Smooth muscle cell (in vitro differentiated cells): Measurements from ENCODE around the gene OR51L1. TPM values are rescaled to one million over a fixed set of nuclear protein-coding genes. Genes with fewer than 3 reads are reported as not detected.

Source experiments
- DNase-seq: peaks from one replicate; lab custom pipeline; 2025; ENCODE audit not compliant: unreplicated experiment; lab: John Stamatoyannopoulos, UW
- H2AFZ ChIP-seq: fragments of 200-600 bp; sonication (generic); 2 replicates; pipeline ENCODE4 v1.6.0; 2016; ENCODE audit warnings: antibody characterized with exemption, low read depth, mild to moderate bottlenecking
- H3F3A ChIP-seq: fragments of 200-600 bp; sonication (generic); 2 replicates; pipeline ENCODE4 v1.6.0; 2017; ENCODE audit warnings: antibody characterized with exemption, low read depth
- H3K27ac ChIP-seq: fragments of 200-600 bp; sonication (generic); 2 replicates; pipeline ENCODE4 v1.5.1; 2016; ENCODE audit warnings: low read depth, mild to moderate bottlenecking
- H3K27me3 ChIP-seq: fragments of 200-600 bp; sonication (generic); 2 replicates; pipeline ENCODE4 v1.6.1; 2016; ENCODE audit warnings: low read depth, mild to moderate bottlenecking
- H3K36me3 ChIP-seq: fragments of 200-600 bp; sonication (generic); 2 replicates; pipeline ENCODE4 v1.5.1; 2016; ENCODE audit warnings: low read depth
- H3K4me1 ChIP-seq: fragments of 200-600 bp; sonication (generic); 2 replicates; pipeline ENCODE4 v1.5.1; 2016; ENCODE audit warnings: low read depth
- H3K4me2 ChIP-seq: fragments of 200-600 bp; sonication (generic); 2 replicates; pipeline ENCODE4 v1.6.0; 2016; ENCODE audit warnings: mild to moderate bottlenecking
- H3K4me3 ChIP-seq: fragments of 200-600 bp; sonication (generic); 2 replicates; pipeline ENCODE4 v1.5.1; 2016; ENCODE audit warnings: mild to moderate bottlenecking
- H3K79me2 ChIP-seq: fragments of 200-600 bp; sonication (generic); 2 replicates; pipeline ENCODE4 v1.6.0; 2016; ENCODE audit warnings: low read depth, mild to moderate bottlenecking
- H3K9ac ChIP-seq: fragments of 200-600 bp; sonication (generic); 2 replicates; pipeline ENCODE4 v1.6.0; 2016; ENCODE audit warnings: low read depth
- H3K9me3 ChIP-seq: fragments of 200-600 bp; sonication (generic); replicated peaks from 2 replicates; pipeline ENCODE4 v1.5.1; 2016; ENCODE audit warnings: low read depth
- H4K20me1 ChIP-seq: fragments of 200-600 bp; sonication (generic); 2 replicates; pipeline ENCODE4 v1.6.0; 2016; ENCODE audit warnings: low read depth
- CTCF ChIP-seq: fragments of 200-600 bp; sonication (generic); IDR thresholded peaks from 2 replicates; pipeline ENCODE4 v1.5.1; 2017; ENCODE audit warnings: borderline replicate concordance, mild to moderate bottlenecking, antibody characterized with exemption; ENCODE audit not compliant: insufficient read depth, poor library complexity, severe bottlenecking
- WGBS: methylation state at CpG from one replicate; pipeline ENCODE4 v1.1.7; 2016; ENCODE audit warnings: low lambda C conversion rate; 5-methylcytosine and 5-hydroxymethylcytosine counted together
- polyA plus RNA-seq: library from polyadenylated mRNA; unstranded; fragments of >200 nt; fragmentation: Nextera tagmentation; extraction: Ambion mirVana; gene quantifications from 2 replicates; pipeline ENCODE4 v1.2.1, GENCODE V29; 2016
- total RNA-seq: library from RNA; depleted of rRNA; stranded (reverse); fragments of >200 nt; gene quantifications from 2 replicates; pipeline ENCODE4 v1.2.3, GENCODE V29; 2014

The OR51L1 gene
- total and polyA plus RNA-seq, 2 experiments from 2014 or later = not detected

DNA sequence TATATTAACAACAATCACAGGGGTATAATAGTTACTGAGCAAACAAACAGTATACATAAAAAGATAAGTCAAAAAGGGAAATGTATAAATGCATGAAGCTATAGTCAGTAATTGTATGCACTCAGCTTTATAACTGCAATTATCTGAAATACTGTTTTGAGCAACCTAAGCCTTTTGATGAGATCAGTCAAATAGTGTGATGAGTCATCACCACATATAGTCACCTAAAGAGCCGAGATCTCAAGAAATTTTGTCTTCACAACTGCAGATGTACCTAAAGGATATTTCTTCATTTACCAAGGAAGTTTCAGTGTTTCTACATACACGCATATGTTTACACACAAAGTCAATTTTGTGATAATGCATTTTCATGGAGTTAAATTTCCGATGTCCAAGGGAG, 33.8 kb upstream of the OR51L1 start:
- Histone ChIP-seq H3K27ac (no peak overlapping the region), H3K36me3 (no peaks in the 10 kb centered on the region), H3K4me2 (no peak overlapping the region), H3K9me3 (no peaks in the 10 kb centered on the region), H3K79me2 (no peaks in the 10 kb centered on the region), H3K4me3 (no peak overlapping the region), H4K20me1 (no peaks in the 10 kb centered on the region), H3F3A (no peaks in the 10 kb centered on the region), H3K27me3 (no peaks in the 10 kb centered on the region), H3K9ac (no peak overlapping the region), H3K4me1 (no peaks in the 10 kb centered on the region), H2AFZ (no peak overlapping the region)
- no peak for TF ChIP-seq CTCF
- DNase-seq = no peak
- WGBS = 82% methylated on average over 3 of the region's 3 CpGs

GRCh38 chr11:4962816-4963215, 31.8 kb upstream of the OR51L1 start:
- Histone ChIP-seq H2AFZ (no peak overlapping the region), H3K36me3 (no peaks in the 10 kb centered on the region), H4K20me1 (no peaks in the 10 kb centered on the region), H3F3A (no peaks in the 10 kb centered on the region), H3K4me3 (no peak overlapping the region), H3K4me1 (no peaks in the 10 kb centered on the region), H3K9ac (no peak overlapping the region), H3K9me3 (no peaks in the 10 kb centered on the region), H3K27ac (no peak overlapping the region), H3K27me3 (no peaks in the 10 kb centered on the region), H3K79me2 (no peaks in the 10 kb centered on the region), H3K4me2 (no peak overlapping the region)
- WGBS = 80% methylated on average over 1 of the region's 1 CpG
- TF ChIP-seq CTCF = no peak
- DNase-seq = no peak

- Histone ChIP-seq H3K9me3 (no peaks in the 10 kb centered on the region), H3K27ac (no peak overlapping the region), H3K9ac (no peak overlapping the region), H3K79me2 (no peaks in the 10 kb centered on the region), H3K4me3 (no peak overlapping the region), H3K36me3 (no peaks in the 10 kb centered on the region), H3F3A (no peaks in the 10 kb centered on the region), H3K4me1 (no peaks in the 10 kb centered on the region), H4K20me1 (no peaks in the 10 kb centered on the region), H3K4me2 (no peak overlapping the region), H2AFZ (no peak overlapping the region), H3K27me3 (no peaks in the 10 kb centered on the region)
- 78% methylated on average over 5 of the region's 5 CpGs for WGBS
- DNase-seq = no peak
- TF ChIP-seq CTCF = no peak
Measured at GRCh38 chr11:4975436-4975835, 19.2 kb upstream of the OR51L1 start.

GRCh38 chr11:4979036-4979435, 15.6 kb upstream of the OR51L1 start:
- Histone ChIP-seq H3K79me2 (no peaks in the 10 kb centered on the region), H4K20me1 (no peaks in the 10 kb centered on the region), H3K9me3 (no peaks in the 10 kb centered on the region), H3K9ac (no peak overlapping the region), H3K4me1 (no peaks in the 10 kb centered on the region), H3K27ac (no peak overlapping the region), H3F3A (no peaks in the 10 kb centered on the region), H3K4me2 (no peak overlapping the region), H2AFZ (no peak overlapping the region), H3K4me3 (no peak overlapping the region), H3K36me3 (no peaks in the 10 kb centered on the region), H3K27me3 (no peaks in the 10 kb centered on the region)
- WGBS = 77% methylated on average over 3 of the region's 3 CpGs
- DNase-seq = no peak
- no peak for TF ChIP-seq CTCF
